Measurements from ENCODE around the gene CD2BP2. TPM values are rescaled to one million over a fixed set of nuclear protein-coding genes. Genes with fewer than 3 reads are reported as not detected.
"Not testable (repeated sequence)": the region's sequence is repeated elsewhere in the genome, so short reads cannot be mapped to it uniquely, and the experiment has no call there.

CD2BP2 gene
- 42.8 and 49.4 TPM in 2 replicates for total RNA-seq (2014; rRNA removed; shearing (Covaris generic))

GRCh38 chr16:30355144-30355953 lies at the start of gene CD2BP2:
Gene CD2BP2 (minus strand): TSS chr16:30355308. CDS start chr16:30354681, 627 bp downstream.
- DNase-seq (ENCODE audit: low spot score) = peak; percentile 99

GRCh38 chr16:30401768-30402425 lies 46.8 kb upstream of the CD2BP2 start:
- no peak for DNase-seq (ENCODE audit: low spot score)

GRCh38 chr16:30399435-30400186 lies 44.5 kb upstream of the CD2BP2 start:
- peak; percentile 47 for DNase-seq (ENCODE audit: low spot score)

GRCh38 chr16:30398661-30399434 lies 43.7 kb upstream of the CD2BP2 start:
- no peak for DNase-seq (ENCODE audit: low spot score)

GRCh38 chr16:30397776-30398660 lies 42.9 kb upstream of the CD2BP2 start:
- peak; percentile 58 for DNase-seq (ENCODE audit: low spot score)

- no peak for DNase-seq (ENCODE audit: low spot score)
Measured at GRCh38 chr16:30397056-30397455, 41.9 kb upstream of the CD2BP2 start.

- not testable (repeated sequence) for DNase-seq (ENCODE audit: low spot score)
Measured at GRCh38 chr16:30396627-30397026, 41.5 kb upstream of the CD2BP2 start.

- no peak for DNase-seq (ENCODE audit: low spot score)
Measured at GRCh38 chr16:30395992-30396585, 41.0 kb upstream of the CD2BP2 start.

- peak; percentile 89 for DNase-seq (ENCODE audit: low spot score)
Measured at GRCh38 chr16:30395155-30395991, 40.3 kb upstream of the CD2BP2 start, which contains the start of gene ZNF48. Gene ZNF48 (plus strand): TSS chr16:30395420. CDS start chr16:30395795, 375 bp downstream.

- DNase-seq (ENCODE audit: low spot score) = no peak
Measured at GRCh38 chr16:30394592-30395154, 39.6 kb upstream of the CD2BP2 start.

GRCh38 chr16:30383521-30383920 lies 28.4 kb upstream of the CD2BP2 start:
- DNase-seq (ENCODE audit: low spot score) = no peak

GRCh38 chr16:30382111-30382881 lies 27.2 kb upstream of the CD2BP2 start, which contains the start of gene SEPTIN1:
Gene SEPTIN1 (minus strand): TSS chr16:30382561. CDS start chr16:30382542, 19 bp downstream.
- DNase-seq (ENCODE audit: low spot score) = no peak

GRCh38 chr16:30381291-30382041 lies 26.4 kb upstream of the CD2BP2 start:
- DNase-seq (ENCODE audit: low spot score) = no peak

- no peak for DNase-seq (ENCODE audit: low spot score)
Measured at GRCh38 chr16:30380803-30381208, 25.7 kb upstream of the CD2BP2 start.

- no peak for DNase-seq (ENCODE audit: low spot score)
Measured at GRCh38 chr16:30380072-30380802, 25.1 kb upstream of the CD2BP2 start.

GRCh38 chr16:30379158-30379783 lies 24.2 kb upstream of the CD2BP2 start:
- DNase-seq (ENCODE audit: low spot score) = no peak

Data from HT-29 (cell line).